ENCODE data around the gene FBXO8.
"Not testable (repeated sequence)": the region's sequence is repeated elsewhere in the genome, so short reads cannot be mapped to it uniquely, and the experiment has no call there.

The FBXO8 gene

GRCh38 chr4:174282836-174283506, 496 bp downstream of the FBXO8 start:
- peak; percentile 77 for DNase-seq

GRCh38 chr4:174281901-174282300, 1.6 kb downstream of the FBXO8 start:
- no peak for DNase-seq

GRCh38 chr4:174281182-174281737, 2.2 kb downstream of the FBXO8 start:
- DNase-seq, result no peak

- no peak for DNase-seq
Measured at GRCh38 chr4:174279433-174280155, 3.9 kb downstream of the FBXO8 start.

GRCh38 chr4:174278467-174278866, 5.0 kb downstream of the FBXO8 start:
- no peak for DNase-seq

- no peak for DNase-seq
Measured at GRCh38 chr4:174277433-174277832, 6.0 kb downstream of the FBXO8 start.

GRCh38 chr4:174275101-174275500, 8.4 kb downstream of the FBXO8 start:
- no peak for DNase-seq

- no peak for DNase-seq
Measured at GRCh38 chr4:174274436-174274835, 9.0 kb downstream of the FBXO8 start.

- no peak for DNase-seq
Measured at GRCh38 chr4:174273930-174274329, 9.5 kb downstream of the FBXO8 start.

GRCh38 chr4:174266416-174266815, 17.1 kb downstream of the FBXO8 start:
- DNase-seq, result no peak

- no peak for DNase-seq
Measured at GRCh38 chr4:174265916-174266315, 17.6 kb downstream of the FBXO8 start.

GRCh38 chr4:174263445-174263736, 20.1 kb downstream of the FBXO8 start:
- no peak for DNase-seq

GRCh38 chr4:174262624-174263444, 20.6 kb downstream of the FBXO8 start:
- no peak for DNase-seq

GRCh38 chr4:174261432-174261831, 22.0 kb downstream of the FBXO8 start:
- DNase-seq, result not testable (repeated sequence)

- DNase-seq, result no peak
Measured at GRCh38 chr4:174260099-174260498, 23.4 kb downstream of the FBXO8 start.

- DNase-seq, result no peak
Measured at GRCh38 chr4:174259580-174259979, 23.9 kb downstream of the FBXO8 start.

GRCh38 chr4:174256277-174256713, 27.2 kb downstream of the FBXO8 start:
- DNase-seq, result no peak

- DNase-seq, result no peak
Measured at GRCh38 chr4:174255786-174256185, 27.7 kb downstream of the FBXO8 start.

- DNase-seq, result no peak
Measured at GRCh38 chr4:174255374-174255773, 28.1 kb downstream of the FBXO8 start.

GRCh38 chr4:174254613-174255012, 28.9 kb downstream of the FBXO8 start:
- DNase-seq, result no peak

- no peak for DNase-seq
Measured at GRCh38 chr4:174252412-174252811, 31.1 kb downstream of the FBXO8 start.

GRCh38 chr4:174248407-174248806, 35.1 kb downstream of the FBXO8 start:
- no peak for DNase-seq

GRCh38 chr4:174245714-174246113, 37.8 kb downstream of the FBXO8 start:
- no peak for DNase-seq

- no peak for DNase-seq
Measured at GRCh38 chr4:174244441-174244840, 39.0 kb downstream of the FBXO8 start.
